Panc1 (cell line): Measurements from ENCODE around the gene B4GALNT1. TPM values are rescaled to one million over a fixed set of nuclear protein-coding genes. Genes with fewer than 3 reads are reported as not detected.

Experiments used
- ATAC-seq: fragments of 200-7000 bp; cut with Tn5 transposase; 2 replicates; pipeline ENCODE4 v1.9.1; 2020; ENCODE audit warnings: mild to moderate bottlenecking, moderate library complexity
- BruUV-seq: library from RNA; stranded (reverse); fragments of 400-500 nt; replicated peaks from 2 replicates; lab custom pipeline; 2021; lab: Mats Ljungman, UMichigan
- CTCF ChIA-PET: fragments of 300-600 bp; sonication (Branson Sonifier 250); formaldehyde crosslinking; loops from one replicate; lab custom pipeline; 2022; ENCODE audit warnings: antibody characterized with exemption; lab: Charles Lee
- POLR2A ChIA-PET: fragments of 300-600 bp; sonication (Branson Sonifier 250); formaldehyde crosslinking; loops from one replicate; lab custom pipeline; 2022; ENCODE audit warnings: antibody characterized with exemption; lab: Charles Lee
- DNase-seq: peaks from one replicate; pipeline ENCODE4 v3.0.0-alpha.2; 2010; ENCODE audit warnings: low read depth, low spot score
- H3K27ac ChIP-seq: 2 replicates; pipeline ENCODE4 v1.5.1; 2011; ENCODE audit warnings: mild to moderate bottlenecking, low read length, inconsistent platforms
- H3K27me3 ChIP-seq: fragments of 200-500 bp; sonication (Bioruptor generic); 2 replicates; pipeline ENCODE4 v1.6.0; 2014; ENCODE audit warnings: low read length, inconsistent platforms; ENCODE audit not compliant: control insufficient read depth, insufficient read depth
- H3K36me3 ChIP-seq: fragments of 200-500 bp; sonication (Bioruptor generic); 2 replicates; pipeline ENCODE4 v1.5.1; 2014; ENCODE audit warnings: inconsistent platforms, mild to moderate bottlenecking, low read length, moderate library complexity; ENCODE audit not compliant: control insufficient read depth, insufficient read depth
- H3K4me1 ChIP-seq: 2 replicates; pipeline ENCODE4 v1.5.1; 2011; ENCODE audit warnings: inconsistent platforms, mild to moderate bottlenecking, low read length, moderate library complexity; ENCODE audit not compliant: control insufficient read depth, insufficient read depth
- H3K4me3 ChIP-seq, 2 experiments: 2 replicates each; pipeline ENCODE4 v1.5.1; 2011 to 2012; ENCODE audit warnings: low read depth in 2 of 2, low read length in 2 of 2, mild to moderate bottlenecking in 2 of 2, inconsistent platforms in 1 of 2, moderate library complexity in 1 of 2
- H3K9me3 ChIP-seq: fragments of 200-500 bp; sonication (Bioruptor generic); 2 replicates; pipeline ENCODE4 v1.5.1; 2014; ENCODE audit warnings: low read depth, mild to moderate bottlenecking, inconsistent platforms, low read length, moderate library complexity; ENCODE audit not compliant: control insufficient read depth, insufficient read depth
- CTCF ChIP-seq: fragments of 450-650 bp; IDR thresholded peaks from 2 replicates; pipeline ENCODE4 v1.5.1; 2017; ENCODE audit warnings: mild to moderate bottlenecking
- POLR2AphosphoS5 ChIP-seq: IDR thresholded peaks from 2 replicates; pipeline ENCODE4 v1.6.1; 2012; ENCODE audit warnings: mild to moderate bottlenecking, low read depth, low read length, moderate library complexity
- REST ChIP-seq, 2 experiments: IDR thresholded peaks; 2 replicates each; pipeline ENCODE4 v1.6.1; 2011 to 2012; ENCODE audit warnings: low read depth in 2 of 2, control low read depth in 1 of 2, low read length in 1 of 2, mild to moderate bottlenecking in 1 of 2, moderate library complexity in 1 of 2; ENCODE audit not compliant: insufficient read depth in 1 of 2
- SIN3A ChIP-seq: IDR thresholded peaks from 2 replicates; pipeline ENCODE4 v1.6.1; 2012; ENCODE audit warnings: low read depth, mild to moderate bottlenecking, low read length, moderate library complexity, borderline replicate concordance; ENCODE audit not compliant: insufficient read depth
- TCF7L2 ChIP-seq: IDR thresholded peaks from 2 replicates; pipeline ENCODE4 v1.6.1; 2011; ENCODE audit warnings: mild to moderate bottlenecking, low read depth, low read length, inconsistent platforms
- in situ Hi-C: cut with HindIII; loops from 2 replicates; pipeline ENCODE4 v1.10.0; 2016; ENCODE audit warnings: low sequenced_read_pairs, low pct_unique_long_range_greater_than_20kb
- intact Hi-C: fragments of 100-400 bp; cut with micrococcal nuclease; formaldehyde crosslinking; loops from one replicate; pipeline ENCODE4 v1.10.0; 2022; ENCODE audit not compliant: unreplicated experiment
- total RNA-seq: library from RNA; stranded (reverse); gene quantifications from one replicate; pipeline ENCODE4 v1.2.1, GENCODE V29; 2021; ENCODE audit not compliant: unreplicated experiment

The B4GALNT1 gene
- total RNA-seq, 1 experiment from 2014 or later = 48.6 TPM

GRCh38 chr12:57626921-57627445 is 6.0 kb downstream of the B4GALNT1 start:
- no peak overlapping the region for H3K27ac ChIP-seq
- H3K4me1 ChIP-seq = peaks cover 10% of the 10 kb centered on the region
- ATAC-seq (no peak), DNase-seq (no peak)
- H3K27me3 ChIP-seq = no peaks in the 10 kb centered on the region
- in situ Hi-C loops = no loop called here
- TF ChIP-seq SIN3A = no peak
- no peak for TF ChIP-seq REST (IDR thresholded peaks at IDR 0.05; ENCODE audit: insufficient read depth in 1 of 2, low read depth in 2 of 2, low read length in 1 of 2)
- TF ChIP-seq POLR2AphosphoS5 = no peak
- TF ChIP-seq CTCF = no peak
- TF ChIP-seq TCF7L2 = no peak
- no peaks in the 10 kb centered on the region; the same call in 1 of the 2 replicates for H3K36me3 ChIP-seq
- H3K4me3 ChIP-seq = no peak overlapping the region
- ChIA-PET CTCF (interaction anchor here (1.2 kb wide), 1 partner anchor 43 kb away, joined by 3 read pairs; no protein-coding TSS in a partner anchor), POLR2A (no interaction called here)
- no TSS peak for BruUV-seq
- H3K9me3 ChIP-seq = no peaks in the 10 kb centered on the region
- intact Hi-C loops = no loop called here

DNA sequence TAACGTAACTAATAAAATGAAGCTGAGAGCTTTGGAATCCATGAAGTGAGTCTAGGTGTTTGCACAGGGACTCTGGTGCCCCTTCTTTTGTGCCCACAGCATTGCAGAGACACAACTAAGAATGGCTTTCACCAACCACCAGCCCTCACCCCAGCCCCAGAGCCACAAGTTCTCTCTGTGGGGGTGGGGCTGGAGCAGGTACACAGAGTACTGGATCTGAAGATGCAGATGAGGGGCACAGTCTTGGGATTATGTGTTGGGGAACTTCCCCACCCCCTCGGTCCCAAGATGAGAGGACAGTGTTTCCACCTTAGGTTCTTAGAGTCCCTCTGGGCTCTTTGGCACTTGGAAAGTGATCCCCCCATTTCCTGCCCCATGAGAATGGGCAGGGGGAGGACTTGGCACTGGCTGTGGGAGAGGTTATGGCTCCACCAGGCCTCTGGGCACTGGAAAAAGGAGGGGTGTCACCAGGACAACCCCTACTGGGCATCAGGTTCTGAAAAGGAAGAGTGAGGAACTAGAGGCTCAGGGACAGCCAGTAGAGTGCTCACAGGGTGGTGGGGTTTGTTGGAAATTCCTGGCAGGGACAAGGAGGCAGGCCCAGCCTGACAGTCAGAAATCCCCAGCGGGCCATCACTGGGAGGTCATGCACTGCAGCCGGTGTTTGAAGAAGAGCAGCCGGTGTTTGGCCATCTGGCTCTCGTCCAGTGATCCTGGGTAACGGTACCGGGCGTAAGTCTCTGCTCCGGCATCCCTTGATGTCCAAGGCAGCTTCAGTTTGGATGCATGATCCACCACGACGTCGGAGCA is 6.7 kb downstream of the B4GALNT1 start:
- H3K9me3 ChIP-seq = no peaks in the 10 kb centered on the region
- DNase-seq (no peak), ATAC-seq (no peak)
- in situ Hi-C loops (no loop called here), intact Hi-C loops (no loop called here)
- H3K36me3 ChIP-seq = no peaks in the 10 kb centered on the region; the same call in 1 of the 2 replicates
- H3K27me3 ChIP-seq = no peaks in the 10 kb centered on the region
- POLR2A ChIA-PET = no interaction called here
- peaks cover 10% of the 10 kb centered on the region for H3K4me1 ChIP-seq
- H3K4me3 ChIP-seq = no peak overlapping the region
- no peak overlapping the region for H3K27ac ChIP-seq
- no TSS peak for BruUV-seq
- TF ChIP-seq TCF7L2 (no peak), POLR2AphosphoS5 (no peak), SIN3A (no peak), CTCF (no peak), REST (IDR thresholded peaks at IDR 0.05; ENCODE audit: insufficient read depth in 1 of 2, low read depth in 2 of 2, low read length in 1 of 2) (no peak)
- CTCF ChIA-PET = interaction anchor here (0.9 to 1.3 kb wide), 2 partner anchors 43 to 100 kb away, joined by 4 to 6 read pairs; no protein-coding TSS in a partner anchor
